Measurements from ENCODE around the gene OSBPL1A. TPM values are rescaled to one million over a fixed set of nuclear protein-coding genes. Genes with fewer than 3 reads are reported as not detected.
"Not testable (repeated sequence)": the region's sequence is repeated elsewhere in the genome, so short reads cannot be mapped to it uniquely, and the experiment has no call there.

The OSBPL1A gene
- total and polyA plus RNA-seq, 5 donors from 2014 or later, result 0.40 to 5.8 (median 2.0) TPM

DNA sequence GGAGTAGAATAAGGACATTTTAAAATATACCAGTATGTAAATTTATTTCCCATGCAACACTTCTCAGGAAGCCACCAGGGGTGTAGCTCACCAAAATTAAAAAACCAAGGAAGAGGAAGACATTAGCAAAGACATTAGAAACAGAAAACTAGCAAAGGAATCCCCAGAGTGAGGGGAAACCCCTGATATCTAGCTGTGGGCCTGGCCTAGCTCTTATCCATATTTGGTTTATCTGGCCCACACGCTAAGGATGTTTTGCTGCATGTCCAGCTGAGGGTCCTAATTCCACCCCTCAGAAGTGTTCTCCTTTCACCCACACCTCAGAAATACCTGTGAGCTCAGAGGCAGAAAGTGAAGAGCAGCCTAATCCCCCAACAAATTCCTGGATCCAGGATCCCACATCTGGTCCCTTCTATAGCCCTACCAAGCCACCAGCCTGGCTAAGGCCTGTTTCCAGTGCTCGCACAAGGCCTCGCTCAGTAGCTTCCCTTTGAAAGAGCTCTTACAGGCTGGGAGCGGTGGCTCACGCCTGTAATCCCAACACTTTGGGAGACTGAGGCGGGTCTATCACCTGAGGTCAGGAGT, 17.4 kb downstream of the OSBPL1A start:
- Histone ChIP-seq H3K4me1 (ENCODE audit: control insufficient read depth, insufficient read depth, low read length, poor library complexity, severe bottlenecking) (no peaks in the 10 kb centered on the region), H3K27me3 (ENCODE audit: control insufficient read depth, insufficient read depth, low read length) (no peaks in the 10 kb centered on the region), H3K9me3 (ENCODE audit: control insufficient read depth in 2 of 2, low read length in 2 of 2) (no peaks in the 10 kb centered on the region), H3K27ac (ENCODE audit: insufficient read depth, low read length, poor library complexity, severe bottlenecking) (no peak overlapping the region), H3K4me3 (ENCODE audit: low read depth, low read length) (no peak overlapping the region), H3K36me3 (ENCODE audit: control insufficient read depth, insufficient read depth, low read length) (no peaks in the 10 kb centered on the region)
- H3K27ac Mint-ChIP-seq, result no peak overlapping the region
- DNase-seq, result no peak
- no peaks in the 10 kb centered on the region for H3K36me3 Mint-ChIP-seq
- H3K27me3 Mint-ChIP-seq, result no peaks in the 10 kb centered on the region
- H3K4me3 Mint-ChIP-seq, result no peak overlapping the region
- ATAC-seq (ENCODE audit: low read depth in 2 of 2), result no peak
- peaks cover 0 to 3% (median 0%) of the 10 kb centered on the region in 7 donors for H3K9me3 Mint-ChIP-seq
- H3K4me1 Mint-ChIP-seq, result peaks cover 0 to 4% (median 0%) of the 10 kb centered on the region in 4 donors

- ATAC-seq (ENCODE audit: low read depth in 2 of 2) (no peak), DNase-seq (no peak)
- Histone ChIP-seq H3K4me3 (ENCODE audit: low read depth, low read length) (no peak overlapping the region), H3K27ac (ENCODE audit: insufficient read depth, low read length, poor library complexity, severe bottlenecking) (no peak overlapping the region), H3K36me3 (ENCODE audit: control insufficient read depth, insufficient read depth, low read length) (no peaks in the 10 kb centered on the region), H3K4me1 (ENCODE audit: control insufficient read depth, insufficient read depth, low read length, poor library complexity, severe bottlenecking) (no peaks in the 10 kb centered on the region), H3K9me3 (ENCODE audit: control insufficient read depth in 2 of 2, low read length in 2 of 2) (no peaks in the 10 kb centered on the region), H3K27me3 (ENCODE audit: control insufficient read depth, insufficient read depth, low read length) (no peaks in the 10 kb centered on the region)
- Mint-ChIP-seq H3K4me3 (no peak overlapping the region), H3K27me3 (no peaks in the 10 kb centered on the region), H3K4me1 (peaks cover 0 to 4% (median 0%) of the 10 kb centered on the region in 4 donors), H3K9me3 (peaks cover 0 to 3% (median 0%) of the 10 kb centered on the region in 7 donors), H3K36me3 (no peaks in the 10 kb centered on the region), H3K27ac (no peak overlapping the region)
Observed at GRCh38 chr18:24378598-24378997, 19.0 kb downstream of the OSBPL1A start.

DNA sequence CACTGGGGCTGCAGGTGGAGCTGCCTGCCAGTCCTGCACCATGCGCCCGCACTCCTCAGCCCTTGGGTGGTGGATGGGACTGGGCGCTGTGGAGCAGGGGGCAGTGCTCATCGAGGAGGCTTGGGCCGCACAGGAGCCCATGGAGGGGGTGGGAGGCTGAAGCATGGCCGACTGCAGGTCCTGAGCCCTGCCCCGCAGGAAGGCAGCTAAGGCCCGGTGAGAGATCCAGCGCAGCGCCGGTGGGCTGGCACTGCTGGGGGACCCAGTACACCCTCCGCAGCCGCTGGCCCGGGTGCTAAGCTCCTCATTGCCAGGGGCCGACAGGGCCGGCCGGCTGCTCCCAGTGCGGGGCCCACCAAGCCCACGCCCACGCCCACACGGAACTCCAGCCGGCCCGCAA, 21.1 kb downstream of the OSBPL1A start:
- not testable (repeated sequence) for H3K27me3 ChIP-seq (ENCODE audit: control insufficient read depth, insufficient read depth, low read length); H3K4me1 Mint-ChIP-seq; H3K9me3 ChIP-seq (ENCODE audit: control insufficient read depth in 2 of 2, low read length in 2 of 2); DNase-seq; H3K36me3 Mint-ChIP-seq; H3K4me1 ChIP-seq (ENCODE audit: control insufficient read depth, insufficient read depth, low read length, poor library complexity, severe bottlenecking); ATAC-seq (ENCODE audit: low read depth in 2 of 2); H3K4me3 Mint-ChIP-seq; H3K27ac ChIP-seq (ENCODE audit: insufficient read depth, low read length, poor library complexity, severe bottlenecking); H3K9me3 Mint-ChIP-seq; H3K4me3 ChIP-seq (ENCODE audit: low read depth, low read length); H3K36me3 ChIP-seq (ENCODE audit: control insufficient read depth, insufficient read depth, low read length); H3K27ac Mint-ChIP-seq; H3K27me3 Mint-ChIP-seq

DNA sequence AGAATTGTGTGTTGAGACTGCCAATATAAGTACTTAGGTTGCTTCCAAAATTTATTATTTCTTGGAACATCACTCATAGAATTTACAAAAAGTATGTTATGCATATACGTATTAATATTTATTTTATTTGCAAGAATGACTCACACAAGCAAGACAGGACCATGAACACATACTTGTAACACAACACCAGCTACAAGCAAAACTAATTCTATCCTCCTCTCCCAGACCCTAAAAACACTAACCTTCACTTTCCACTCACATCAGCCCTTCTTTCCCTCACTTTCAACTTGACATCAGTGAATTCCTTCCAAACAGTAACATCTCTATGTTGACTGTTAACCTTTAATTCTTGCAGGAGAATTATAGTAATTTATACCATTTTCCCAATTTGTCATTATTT, 24.3 kb downstream of the OSBPL1A start:
- no peaks in the 10 kb centered on the region for H3K27me3 ChIP-seq (ENCODE audit: control insufficient read depth, insufficient read depth, low read length)
- H3K9me3 ChIP-seq (ENCODE audit: control insufficient read depth in 2 of 2, low read length in 2 of 2), result no peaks in the 10 kb centered on the region
- DNase-seq (no peak), ATAC-seq (ENCODE audit: low read depth in 2 of 2) (no peak)
- H3K27ac Mint-ChIP-seq, result no peak overlapping the region
- no peaks in the 10 kb centered on the region for H3K36me3 ChIP-seq (ENCODE audit: control insufficient read depth, insufficient read depth, low read length)
- no peaks in the 10 kb centered on the region for H3K4me1 ChIP-seq (ENCODE audit: control insufficient read depth, insufficient read depth, low read length, poor library complexity, severe bottlenecking)
- H3K4me3 Mint-ChIP-seq, result no peak overlapping the region
- H3K4me1 Mint-ChIP-seq, result peaks cover 0 to 7% (median 2%) of the 10 kb centered on the region in 4 donors
- no peak overlapping the region for H3K4me3 ChIP-seq (ENCODE audit: low read depth, low read length)
- H3K36me3 Mint-ChIP-seq, result no peaks in the 10 kb centered on the region
- H3K27ac ChIP-seq (ENCODE audit: insufficient read depth, low read length, poor library complexity, severe bottlenecking), result no peak overlapping the region
- H3K9me3 Mint-ChIP-seq, result peaks cover 0 to 3% (median 0%) of the 10 kb centered on the region in 7 donors
- H3K27me3 Mint-ChIP-seq, result peaks cover 14% of the 10 kb centered on the region

GRCh38 chr18:24372279-24372872, 25.2 kb downstream of the OSBPL1A start:
- Mint-ChIP-seq H3K4me1 (peaks cover 0 to 8% (median 2%) of the 10 kb centered on the region in 4 donors), H3K36me3 (no peaks in the 10 kb centered on the region), H3K9me3 (peaks cover 0 to 3% (median 0%) of the 10 kb centered on the region in 7 donors), H3K4me3 (no peak overlapping the region), H3K27me3 (peaks cover 14% of the 10 kb centered on the region), H3K27ac (no peak overlapping the region)
- H3K27ac ChIP-seq (ENCODE audit: insufficient read depth, low read length, poor library complexity, severe bottlenecking), result no peak overlapping the region
- DNase-seq (no peak), ATAC-seq (ENCODE audit: low read depth in 2 of 2) (no peak)
- no peaks in the 10 kb centered on the region for H3K9me3 ChIP-seq (ENCODE audit: control insufficient read depth in 2 of 2, low read length in 2 of 2)
- H3K4me1 ChIP-seq (ENCODE audit: control insufficient read depth, insufficient read depth, low read length, poor library complexity, severe bottlenecking), result no peaks in the 10 kb centered on the region
- H3K27me3 ChIP-seq (ENCODE audit: control insufficient read depth, insufficient read depth, low read length), result no peaks in the 10 kb centered on the region
- no peaks in the 10 kb centered on the region for H3K36me3 ChIP-seq (ENCODE audit: control insufficient read depth, insufficient read depth, low read length)
- H3K4me3 ChIP-seq (ENCODE audit: low read depth, low read length), result no peak overlapping the region

GRCh38 chr18:24370120-24370519, 27.5 kb downstream of the OSBPL1A start:
- no peak overlapping the region for H3K4me3 Mint-ChIP-seq
- Histone ChIP-seq H3K9me3 (ENCODE audit: control insufficient read depth in 2 of 2, low read length in 2 of 2) (no peaks in the 10 kb centered on the region), H3K27me3 (ENCODE audit: control insufficient read depth, insufficient read depth, low read length) (no peaks in the 10 kb centered on the region), H3K4me1 (ENCODE audit: control insufficient read depth, insufficient read depth, low read length, poor library complexity, severe bottlenecking) (no peaks in the 10 kb centered on the region), H3K4me3 (ENCODE audit: low read depth, low read length) (no peak overlapping the region), H3K36me3 (ENCODE audit: control insufficient read depth, insufficient read depth, low read length) (no peaks in the 10 kb centered on the region), H3K27ac (ENCODE audit: insufficient read depth, low read length, poor library complexity, severe bottlenecking) (no peak overlapping the region)
- H3K27me3 Mint-ChIP-seq, result peaks cover 14% of the 10 kb centered on the region
- DNase-seq (no peak), ATAC-seq (ENCODE audit: low read depth in 2 of 2) (no peak)
- no peaks in the 10 kb centered on the region for H3K36me3 Mint-ChIP-seq
- no peak overlapping the region for H3K27ac Mint-ChIP-seq
- H3K4me1 Mint-ChIP-seq, result peaks cover 0 to 8% (median 2%) of the 10 kb centered on the region in 4 donors
- no peaks in the 10 kb centered on the region for H3K9me3 Mint-ChIP-seq

- Mint-ChIP-seq H3K4me3 (no peak overlapping the region), H3K36me3 (no peaks in the 10 kb centered on the region), H3K4me1 (peaks cover 0 to 8% (median 2%) of the 10 kb centered on the region in 4 donors), H3K27me3 (peaks cover 14% of the 10 kb centered on the region), H3K9me3 (no peaks in the 10 kb centered on the region), H3K27ac (peak overlapping the region in 1 of 3 donors; percentile 20)
- Histone ChIP-seq H3K4me1 (ENCODE audit: control insufficient read depth, insufficient read depth, low read length, poor library complexity, severe bottlenecking) (no peaks in the 10 kb centered on the region), H3K27ac (ENCODE audit: insufficient read depth, low read length, poor library complexity, severe bottlenecking) (no peak overlapping the region), H3K36me3 (ENCODE audit: control insufficient read depth, insufficient read depth, low read length) (no peaks in the 10 kb centered on the region), H3K4me3 (ENCODE audit: low read depth, low read length) (no peak overlapping the region), H3K9me3 (ENCODE audit: control insufficient read depth in 2 of 2, low read length in 2 of 2) (no peaks in the 10 kb centered on the region), H3K27me3 (ENCODE audit: control insufficient read depth, insufficient read depth, low read length) (no peaks in the 10 kb centered on the region)
- ATAC-seq (ENCODE audit: low read depth in 2 of 2) (no peak), DNase-seq (no peak)
Observed at GRCh38 chr18:24369426-24369825, 28.2 kb downstream of the OSBPL1A start.

- ATAC-seq (ENCODE audit: low read depth in 2 of 2), result peak in 1 of 2 donors; percentile 22
- Histone ChIP-seq H3K9me3 (ENCODE audit: control insufficient read depth in 2 of 2, low read length in 2 of 2) (no peaks in the 10 kb centered on the region), H3K27ac (ENCODE audit: insufficient read depth, low read length, poor library complexity, severe bottlenecking) (no peak overlapping the region), H3K36me3 (ENCODE audit: control insufficient read depth, insufficient read depth, low read length) (no peaks in the 10 kb centered on the region), H3K27me3 (ENCODE audit: control insufficient read depth, insufficient read depth, low read length) (no peaks in the 10 kb centered on the region), H3K4me3 (ENCODE audit: low read depth, low read length) (no peak overlapping the region), H3K4me1 (ENCODE audit: control insufficient read depth, insufficient read depth, low read length, poor library complexity, severe bottlenecking) (no peaks in the 10 kb centered on the region)
- H3K27me3 Mint-ChIP-seq, result peaks cover 14% of the 10 kb centered on the region
- H3K36me3 Mint-ChIP-seq, result no peaks in the 10 kb centered on the region
- H3K27ac Mint-ChIP-seq, result peak overlapping the region in 2 of 3 donors; percentile 20 to 72
- peaks cover 0 to 8% (median 2%) of the 10 kb centered on the region in 4 donors for H3K4me1 Mint-ChIP-seq
- no peaks in the 10 kb centered on the region for H3K9me3 Mint-ChIP-seq
- no peak overlapping the region for H3K4me3 Mint-ChIP-seq
- peak in 1 of 3 donors; percentile 39 for DNase-seq
Observed at GRCh38 chr18:24368749-24369148, 28.9 kb downstream of the OSBPL1A start.

Measured in CD4-positive, CD25-positive, alpha-beta regulatory T cell (primary cell).